Stimulated activated CD8-positive, alpha-beta memory T cell treated with anti-CD3 and anti-CD28 coated beads, Interleukin-15, amount 100 ng/mL, for 48 hours (primary cell): ENCODE measurements around the gene TYW1B.
"Not testable (repeated sequence)": the region's sequence is repeated elsewhere in the genome, so short reads cannot be mapped to it uniquely, and the experiment has no call there.

Experiments used
- DNase-seq, 2 donors: peaks; one replicate each; pipeline ENCODE4 v3.0.0-alpha.2; 2020; ENCODE audit warnings: low read depth in 2 of 2

TYW1B gene

GRCh38 chr7:72700548-72700947 lies 127.5 kb downstream of the TYW1B start:
- DNase-seq, result not testable (repeated sequence)

GRCh38 chr7:72697066-72697465 lies 130.9 kb downstream of the TYW1B start:
- DNase-seq, result not testable (repeated sequence)

- DNase-seq, result not testable (repeated sequence)
Measured at GRCh38 chr7:72696643-72697042, 131.4 kb downstream of the TYW1B start.

- not testable (repeated sequence) for DNase-seq
Measured at GRCh38 chr7:72695482-72695881, 132.5 kb downstream of the TYW1B start.

- not testable (repeated sequence) for DNase-seq
Measured at GRCh38 chr7:72691442-72691841, 136.6 kb downstream of the TYW1B start.

- DNase-seq, result not testable (repeated sequence)
Measured at GRCh38 chr7:72690177-72690576, 137.8 kb downstream of the TYW1B start.

- DNase-seq, result not testable (repeated sequence)
Measured at GRCh38 chr7:72689344-72689743, 138.7 kb downstream of the TYW1B start.

GRCh38 chr7:72681211-72681610 lies 146.8 kb downstream of the TYW1B start:
- not testable (repeated sequence) for DNase-seq

GRCh38 chr7:72676880-72677279 lies 151.1 kb downstream of the TYW1B start:
- not testable (repeated sequence) for DNase-seq

- not testable (repeated sequence) for DNase-seq
Measured at GRCh38 chr7:72676086-72676690, 151.8 kb downstream of the TYW1B start.

- DNase-seq, result not testable (repeated sequence)
Measured at GRCh38 chr7:72675686-72676085, 152.3 kb downstream of the TYW1B start.

- DNase-seq, result no peak
Measured at GRCh38 chr7:72674394-72674793, 153.6 kb downstream of the TYW1B start.

GRCh38 chr7:72670850-72671249 lies 157.2 kb downstream of the TYW1B start:
- not testable (repeated sequence) for DNase-seq

GRCh38 chr7:72668435-72668834 lies 159.6 kb downstream of the TYW1B start:
- DNase-seq, result not testable (repeated sequence)

GRCh38 chr7:72667049-72667448 lies 161.0 kb downstream of the TYW1B start:
- not testable (repeated sequence) for DNase-seq

GRCh38 chr7:72648574-72648973 lies 179.4 kb downstream of the TYW1B start:
- DNase-seq, result not testable (repeated sequence)

- not testable (repeated sequence) for DNase-seq
Measured at GRCh38 chr7:72643708-72644107, 184.3 kb downstream of the TYW1B start.

- DNase-seq, result not testable (repeated sequence)
Measured at GRCh38 chr7:72641485-72642248, 186.3 kb downstream of the TYW1B start.

GRCh38 chr7:72640740-72641139 lies 187.3 kb downstream of the TYW1B start:
- DNase-seq, result not testable (repeated sequence)

GRCh38 chr7:72635273-72635908 lies 192.6 kb downstream of the TYW1B start:
- not testable (repeated sequence) for DNase-seq

GRCh38 chr7:72632765-72633292 lies 195.2 kb downstream of the TYW1B start:
- DNase-seq, result not testable (repeated sequence)

- not testable (repeated sequence) for DNase-seq
Measured at GRCh38 chr7:72628375-72628774, 199.6 kb downstream of the TYW1B start.
